A549 (cell line): ENCODE measurements around the gene SLCO2B1.

ENCODE experiments used
- EP300 ChIP-seq, 2 experiments: fragments of >200 bp; sonication (Bioruptor Twin); formaldehyde crosslinking; IDR thresholded peaks; 2 replicates in 1 of 2; 3 replicates in 1 of 2; pipeline ENCODE4 v1.6.1; 2016 to 2017
- HOXB5 ChIP-seq: fragments of 250-450 bp; sonication (Bioruptor Pico); IDR thresholded peaks from 2 replicates; pipeline ENCODE4 v1.5.0; 2020; ENCODE audit warnings: mild to moderate bottlenecking, moderate library complexity
- MYC ChIP-seq: IDR thresholded peaks from 2 replicates; pipeline ENCODE4 v1.6.1; 2012; ENCODE audit warnings: mild to moderate bottlenecking, inconsistent platforms, low read length, improper control_type of control experiment, borderline replicate concordance
- POLR2A ChIP-seq: IDR thresholded peaks from 2 replicates; pipeline ENCODE4 v1.6.1; 2012; ENCODE audit warnings: mild to moderate bottlenecking, low read length
- RCOR1 ChIP-seq: fragments of 150-350 bp; IDR thresholded peaks from 2 replicates; pipeline ENCODE4 v1.6.1; 2014; ENCODE audit warnings: antibody characterized with exemption, low read length, low read depth
- REST ChIP-seq: fragments of 200-600 bp; sonication (generic); IDR thresholded peaks from 2 replicates; pipeline ENCODE4 v1.6.1; 2016; ENCODE audit warnings: antibody characterized with exemption, mild to moderate bottlenecking, moderate library complexity
- TF ChIP-seq, protein P1 (sequence below): fragments of >200 bp; sonication (Bioruptor Twin); formaldehyde crosslinking; IDR thresholded peaks from 3 replicates; pipeline ENCODE4 v1.5.1; 2016

GRCh38 chr11:75248924-75249256 lies 98.0 kb downstream of the SLCO2B1 start:
- no peak for TF ChIP-seq EP300 (IDR thresholded peaks at IDR 0.05)
- no peak for TF ChIP-seq HOXB5 (CRISPR knock-in tag)
- TF ChIP-seq, protein P1, sequence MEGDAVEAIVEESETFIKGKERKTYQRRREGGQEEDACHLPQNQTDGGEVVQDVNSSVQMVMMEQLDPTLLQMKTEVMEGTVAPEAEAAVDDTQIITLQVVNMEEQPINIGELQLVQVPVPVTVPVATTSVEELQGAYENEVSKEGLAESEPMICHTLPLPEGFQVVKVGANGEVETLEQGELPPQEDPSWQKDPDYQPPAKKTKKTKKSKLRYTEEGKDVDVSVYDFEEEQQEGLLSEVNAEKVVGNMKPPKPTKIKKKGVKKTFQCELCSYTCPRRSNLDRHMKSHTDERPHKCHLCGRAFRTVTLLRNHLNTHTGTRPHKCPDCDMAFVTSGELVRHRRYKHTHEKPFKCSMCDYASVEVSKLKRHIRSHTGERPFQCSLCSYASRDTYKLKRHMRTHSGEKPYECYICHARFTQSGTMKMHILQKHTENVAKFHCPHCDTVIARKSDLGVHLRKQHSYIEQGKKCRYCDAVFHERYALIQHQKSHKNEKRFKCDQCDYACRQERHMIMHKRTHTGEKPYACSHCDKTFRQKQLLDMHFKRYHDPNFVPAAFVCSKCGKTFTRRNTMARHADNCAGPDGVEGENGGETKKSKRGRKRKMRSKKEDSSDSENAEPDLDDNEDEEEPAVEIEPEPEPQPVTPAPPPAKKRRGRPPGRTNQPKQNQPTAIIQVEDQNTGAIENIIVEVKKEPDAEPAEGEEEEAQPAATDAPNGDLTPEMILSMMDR = no peak; the same call in 1 of the 3 replicates
- no peak for TF ChIP-seq RCOR1
- no peak for TF ChIP-seq MYC
- no peak for TF ChIP-seq POLR2A
- TF ChIP-seq REST = no peak
